CD4-positive, CD25-positive, alpha-beta regulatory T cell (primary cell): Measurements from ENCODE around the gene ARV1. TPM values are rescaled to one million over a fixed set of nuclear protein-coding genes. Genes with fewer than 3 reads are reported as not detected.
A peak's percentile ranks its signal among the peaks of the same experiment; 100 is the strongest.
"Not testable (repeated sequence)": the region's sequence is repeated elsewhere in the genome, so short reads cannot be mapped to it uniquely, and the experiment has no call there.

Source experiments
- ATAC-seq, 2 donors: fragments of 150-1000 bp; cut with Tn5 transposase; one replicate each; pipeline ENCODE4 v1.10.0; 2021; ENCODE audit warnings: low read depth in 2 of 2, moderate number of reproducible peaks in 2 of 2, moderate library complexity in 1 of 2
- DNase-seq, 3 donors: peaks; one replicate each; pipeline versions ENCODE4 v3.0.0 to v3.0.0-alpha.2; 2012 to 2022; ENCODE audit warnings: mixed read lengths in 1 of 3
- H3K27ac ChIP-seq: one replicate; pipeline ENCODE4 v1.7.0; 2013; ENCODE audit warnings: mild to moderate bottlenecking, low read length; ENCODE audit not compliant: insufficient read depth, poor library complexity, severe bottlenecking
- H3K27me3 ChIP-seq: one replicate; pipeline ENCODE4 v1.7.0; 2013; ENCODE audit warnings: low read length; ENCODE audit not compliant: control insufficient read depth, insufficient read depth
- H3K36me3 ChIP-seq: one replicate; pipeline ENCODE4 v1.7.0; 2013; ENCODE audit warnings: mild to moderate bottlenecking, low read length, moderate library complexity; ENCODE audit not compliant: control insufficient read depth, insufficient read depth
- H3K4me1 ChIP-seq: 2 replicates; pipeline ENCODE4 v1.7.0; 2013; ENCODE audit warnings: mild to moderate bottlenecking, low read length; ENCODE audit not compliant: insufficient read depth, control insufficient read depth, poor library complexity, severe bottlenecking
- H3K4me3 ChIP-seq: one replicate; pipeline ENCODE4 v1.7.0; 2013; ENCODE audit warnings: low read depth, mild to moderate bottlenecking, low read length, moderate library complexity
- H3K9me3 ChIP-seq, 2 experiments: 1 replicate in 1 of 2; 2 replicates in 1 of 2; pipeline ENCODE4 v1.7.0; 2013; ENCODE audit warnings: low read length in 2 of 2, mild to moderate bottlenecking in 1 of 2, moderate library complexity in 1 of 2; ENCODE audit not compliant: control insufficient read depth in 2 of 2
- H3K27ac Mint-ChIP-seq, 3 donors: one replicate each; pipeline ENCODE4 v1.8.0; 2020 to 2022; ENCODE audit warnings: mild to moderate bottlenecking in 3 of 3, mixed read lengths in 3 of 3, moderate library complexity in 2 of 3
- H3K27me3 Mint-ChIP-seq: one replicate; pipeline ENCODE4 v1.8.0; 2022; ENCODE audit warnings: mild to moderate bottlenecking, mixed read lengths
- H3K36me3 Mint-ChIP-seq: one replicate; pipeline ENCODE4 v1.8.0; 2020; ENCODE audit warnings: mixed read lengths
- H3K4me1 Mint-ChIP-seq, 4 donors: one replicate each; pipeline ENCODE4 v1.8.0; 2020 to 2022; ENCODE audit warnings: mixed read lengths in 4 of 4, mild to moderate bottlenecking in 1 of 4
- H3K4me3 Mint-ChIP-seq, 4 donors: one replicate each; pipeline ENCODE4 v1.8.0; 2020 to 2022; ENCODE audit warnings: mild to moderate bottlenecking in 4 of 4, mixed read lengths in 4 of 4, moderate library complexity in 3 of 4
- H3K9me3 Mint-ChIP-seq, 7 donors: one replicate each; pipeline ENCODE4 v1.8.0; 2020 to 2022; ENCODE audit warnings: mixed read lengths in 7 of 7, mild to moderate bottlenecking in 3 of 7, moderate library complexity in 2 of 7
- polyA plus RNA-seq, 4 donors: library from polyadenylated mRNA; unstranded; fragments of 300-500 nt; fragmentation: Illumina TruSeq; gene quantifications; one replicate each; pipeline ENCODE4 v1.2.3, GENCODE V29; 2021
- total RNA-seq: library from RNA; stranded (reverse); gene quantifications from one replicate; pipeline ENCODE4 v1.2.3, GENCODE V29; 2022

Gene ARV1
- total and polyA plus RNA-seq, 5 donors from 2014 or later, result 6.8 to 41.6 (median 34.7) TPM

GRCh38 chr1:231029247-231029646, 50.4 kb downstream of the ARV1 start:
- H3K4me3 ChIP-seq, H3K27ac ChIP-seq, DNase-seq, ATAC-seq, H3K4me1 Mint-ChIP-seq, H3K27me3 Mint-ChIP-seq, H3K9me3 ChIP-seq, H3K4me1 ChIP-seq, H3K27me3 ChIP-seq, H3K9me3 Mint-ChIP-seq, H3K36me3 ChIP-seq, H3K4me3 Mint-ChIP-seq: not testable (repeated sequence)
- Mint-ChIP-seq H3K27ac (peak overlapping the region in 1 of 3 donors; percentile 52), H3K36me3 (peaks cover 14% of the 10 kb centered on the region)

- H3K36me3 Mint-ChIP-seq, result peaks cover 14% of the 10 kb centered on the region
- H3K27ac ChIP-seq, result no peak overlapping the region
- no peak for ATAC-seq
- H3K4me1 ChIP-seq, result no peaks in the 10 kb centered on the region
- no peaks in the 10 kb centered on the region for H3K27me3 ChIP-seq
- no peaks in the 10 kb centered on the region for H3K9me3 Mint-ChIP-seq
- H3K4me3 ChIP-seq, result no peak overlapping the region
- no peaks in the 10 kb centered on the region for H3K27me3 Mint-ChIP-seq
- H3K27ac Mint-ChIP-seq, result peak overlapping the region in 1 of 3 donors; percentile 69
- H3K9me3 ChIP-seq, result no peaks in the 10 kb centered on the region
- H3K36me3 ChIP-seq, result no peaks in the 10 kb centered on the region
- H3K4me1 Mint-ChIP-seq, result peaks cover 0 to 7% (median 3%) of the 10 kb centered on the region in 4 donors
- no peak for DNase-seq
- H3K4me3 Mint-ChIP-seq, result peak overlapping the region in 1 of 4 donors; percentile 48
Observed at GRCh38 chr1:231029841-231030240, 50.9 kb downstream of the ARV1 start.

- H3K27me3 Mint-ChIP-seq, result peaks cover 6% of the 10 kb centered on the region
Observed at GRCh38 chr1:231032963-231033362, 54.1 kb downstream of the ARV1 start.

GRCh38 chr1:231035799-231036198, 56.9 kb downstream of the ARV1 start:
- Mint-ChIP-seq H3K9me3 (no peaks in the 10 kb centered on the region), H3K36me3 (no peaks in the 10 kb centered on the region), H3K4me3 (peak overlapping the region in 1 of 4 donors; percentile 1), H3K27me3 (peaks cover 10% of the 10 kb centered on the region), H3K27ac (no peak overlapping the region), H3K4me1 (peaks cover 10 to 26% (median 19%) of the 10 kb centered on the region in 4 donors)
- Histone ChIP-seq H3K4me3 (no peak overlapping the region), H3K27ac (no peak overlapping the region), H3K9me3 (no peaks in the 10 kb centered on the region), H3K27me3 (peaks cover 9% of the 10 kb centered on the region), H3K4me1 (peaks cover 18% of the 10 kb centered on the region), H3K36me3 (no peaks in the 10 kb centered on the region)
- ATAC-seq, result no peak
- DNase-seq, result no peak

More at GRCh38 chr1:231032963-231033362, 54.1 kb downstream of the ARV1 start:
- Mint-ChIP-seq H3K4me3 (no peak overlapping the region), H3K9me3 (no peaks in the 10 kb centered on the region), H3K27ac (peak overlapping the region in 1 of 3 donors; percentile 38), H3K4me1 (peaks cover 4 to 22% (median 14%) of the 10 kb centered on the region in 4 donors), H3K36me3 (peaks cover 4% of the 10 kb centered on the region)
- H3K36me3 ChIP-seq, result no peaks in the 10 kb centered on the region
- H3K4me1 ChIP-seq, result peaks cover 2% of the 10 kb centered on the region
- no peak for ATAC-seq
- no peak overlapping the region for H3K27ac ChIP-seq
- H3K27me3 ChIP-seq, result peaks cover 6% of the 10 kb centered on the region
- no peak for DNase-seq
- H3K4me3 ChIP-seq, result no peak overlapping the region
- no peaks in the 10 kb centered on the region for H3K9me3 ChIP-seq

- Mint-ChIP-seq H3K36me3 (no peaks in the 10 kb centered on the region), H3K27ac (peak overlapping the region in 1 of 3 donors; percentile 96), H3K4me3 (peak overlapping the region in 3 of 4 donors; percentile 1 to 56 (median 11)), H3K27me3 (peaks cover 14% of the 10 kb centered on the region), H3K9me3 (no peaks in the 10 kb centered on the region), H3K4me1 (peaks cover 14 to 30% (median 22%) of the 10 kb centered on the region in 4 donors)
- Histone ChIP-seq H3K9me3 (no peaks in the 10 kb centered on the region), H3K27me3 (peaks cover 9% of the 10 kb centered on the region), H3K27ac (no peak overlapping the region), H3K4me3 (no peak overlapping the region), H3K4me1 (peaks cover 21% of the 10 kb centered on the region), H3K36me3 (no peaks in the 10 kb centered on the region)
- ATAC-seq (no peak), DNase-seq (no peak)
Observed at GRCh38 chr1:231036416-231036815, 57.5 kb downstream of the ARV1 start.

- Histone ChIP-seq H3K4me3 (no peak overlapping the region), H3K27me3 (peaks cover 9% of the 10 kb centered on the region), H3K4me1 (peaks cover 21% of the 10 kb centered on the region), H3K36me3 (no peaks in the 10 kb centered on the region), H3K9me3 (no peaks in the 10 kb centered on the region), H3K27ac (no peak overlapping the region)
- Mint-ChIP-seq H3K4me3 (peak overlapping the region; percentile 19 to 87 (median 82)), H3K4me1 (peaks cover 16 to 36% (median 23%) of the 10 kb centered on the region in 4 donors), H3K27me3 (peaks cover 23% of the 10 kb centered on the region), H3K36me3 (no peaks in the 10 kb centered on the region), H3K27ac (peak overlapping the region in 1 of 3 donors; percentile 68), H3K9me3 (no peaks in the 10 kb centered on the region)
- DNase-seq (no peak), ATAC-seq (no peak)
Observed at GRCh38 chr1:231037585-231038517, 59.0 kb downstream of the ARV1 start.

- Mint-ChIP-seq H3K9me3 (peaks cover 0 to 3% (median 0%) of the 10 kb centered on the region in 7 donors), H3K36me3 (no peaks in the 10 kb centered on the region), H3K27ac (no peak overlapping the region), H3K4me3 (peak overlapping the region; percentile 80 to 89 (median 84)), H3K27me3 (peaks cover 36% of the 10 kb centered on the region), H3K4me1 (peaks cover 16 to 36% (median 23%) of the 10 kb centered on the region in 4 donors)
- Histone ChIP-seq H3K27me3 (peaks cover 9% of the 10 kb centered on the region), H3K4me3 (peak overlapping the region; percentile 69), H3K9me3 (peaks cover 0 to 4% of the 10 kb centered on the region in 2 experiments), H3K27ac (no peak overlapping the region), H3K36me3 (no peaks in the 10 kb centered on the region), H3K4me1 (peaks cover 21% of the 10 kb centered on the region)
- peak; percentile 11 to 41 (median 22) for DNase-seq
- peak in 1 of 2 donors; percentile 24 for ATAC-seq
Observed at GRCh38 chr1:231039161-231040018, 60.5 kb downstream of the ARV1 start.
